Vagina (tissue), 2 donors: Measurements from ENCODE around the gene DNMT3B.

Experiments
- POLR2A ChIP-seq, 2 donors: fragments of 450-650 bp; IDR thresholded peaks; one replicate each; pipeline ENCODE4 v1.6.1; 2017; ENCODE audit warnings: antibody characterized with exemption in 2 of 2, mild to moderate bottlenecking in 2 of 2, moderate library complexity in 2 of 2
- POLR2AphosphoS5 ChIP-seq, 2 donors: sonication (generic); formaldehyde crosslinking; IDR thresholded peaks; one replicate each; pipeline ENCODE4 v1.9.0; 2017; ENCODE audit warnings: antibody characterized with exemption in 2 of 2, mild to moderate bottlenecking in 2 of 2, low read depth in 1 of 2; ENCODE audit not compliant: insufficient read depth in 1 of 2
- TF ChIP-seq, protein P1 (sequence below), 3 experiments: fragments of 450-650 bp in 2 of 3; fragments of 200-600 bp in 1 of 3; sonication (generic) in 1 of 3; IDR thresholded peaks; one replicate each; pipeline ENCODE4 v1.5.1; 2017 to 2019; ENCODE audit warnings: antibody characterized with exemption in 3 of 3, mild to moderate bottlenecking in 2 of 3, moderate library complexity in 2 of 3

DNA sequence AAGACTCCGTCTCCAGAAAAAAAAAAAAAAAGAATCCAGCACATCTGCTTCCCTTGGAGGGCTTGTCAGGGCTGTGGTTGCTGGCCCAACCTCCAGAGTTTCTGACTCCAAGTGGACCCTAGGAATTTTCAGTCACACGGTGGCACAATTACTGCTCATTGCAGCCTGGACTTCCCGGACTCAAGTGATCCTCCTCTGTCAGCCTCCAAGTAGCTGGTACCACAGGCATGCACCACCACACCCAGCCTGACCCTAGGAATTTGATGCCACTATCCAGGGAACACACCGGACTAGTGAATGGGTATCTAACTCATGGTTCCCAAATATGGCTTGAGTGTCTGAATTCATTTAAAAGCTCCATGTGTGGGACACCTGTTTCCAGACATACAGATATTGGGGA lies 47.7 kb downstream of the DNMT3B start:
- no peak for TF ChIP-seq POLR2A (IDR thresholded peaks at IDR 0.05)
- TF ChIP-seq, protein P1, sequence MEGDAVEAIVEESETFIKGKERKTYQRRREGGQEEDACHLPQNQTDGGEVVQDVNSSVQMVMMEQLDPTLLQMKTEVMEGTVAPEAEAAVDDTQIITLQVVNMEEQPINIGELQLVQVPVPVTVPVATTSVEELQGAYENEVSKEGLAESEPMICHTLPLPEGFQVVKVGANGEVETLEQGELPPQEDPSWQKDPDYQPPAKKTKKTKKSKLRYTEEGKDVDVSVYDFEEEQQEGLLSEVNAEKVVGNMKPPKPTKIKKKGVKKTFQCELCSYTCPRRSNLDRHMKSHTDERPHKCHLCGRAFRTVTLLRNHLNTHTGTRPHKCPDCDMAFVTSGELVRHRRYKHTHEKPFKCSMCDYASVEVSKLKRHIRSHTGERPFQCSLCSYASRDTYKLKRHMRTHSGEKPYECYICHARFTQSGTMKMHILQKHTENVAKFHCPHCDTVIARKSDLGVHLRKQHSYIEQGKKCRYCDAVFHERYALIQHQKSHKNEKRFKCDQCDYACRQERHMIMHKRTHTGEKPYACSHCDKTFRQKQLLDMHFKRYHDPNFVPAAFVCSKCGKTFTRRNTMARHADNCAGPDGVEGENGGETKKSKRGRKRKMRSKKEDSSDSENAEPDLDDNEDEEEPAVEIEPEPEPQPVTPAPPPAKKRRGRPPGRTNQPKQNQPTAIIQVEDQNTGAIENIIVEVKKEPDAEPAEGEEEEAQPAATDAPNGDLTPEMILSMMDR (IDR thresholded peaks at IDR 0.05) = no peak
- no peak for TF ChIP-seq POLR2AphosphoS5 (IDR thresholded peaks at IDR 0.05; ENCODE audit: insufficient read depth in 1 of 2, low read depth in 1 of 2)
